SK-N-SH treated with all-trans-retinoic acid at 6 μM for 48 hours (cell line): ENCODE measurements around the gene CHFR.
"Not testable (repeated sequence)": the region's sequence is repeated elsewhere in the genome, so short reads cannot be mapped to it uniquely, and the experiment has no call there.

Source experiments
- ATAC-seq: fragments of 200-7000 bp; cut with Tn5 transposase; 3 replicates; pipeline ENCODE4 v1.9.1; 2020; ENCODE audit warnings: mild to moderate bottlenecking, moderate library complexity
- ARNTL ChIP-seq: fragments of 450-650 bp; formaldehyde crosslinking; IDR thresholded peaks from 2 replicates; pipeline ENCODE4 v1.5.0; 2020; ENCODE audit warnings: low read depth, mild to moderate bottlenecking, moderate library complexity, borderline replicate concordance
- BACH2 ChIP-seq: fragments of 250-450 bp; sonication (Bioruptor Pico); IDR thresholded peaks from 2 replicates; pipeline ENCODE4 v1.9.0; 2021; ENCODE audit warnings: mild to moderate bottlenecking, borderline replicate concordance
- CSDC2 ChIP-seq: fragments of 250-450 bp; sonication (Bioruptor Pico); IDR thresholded peaks from 2 replicates; pipeline ENCODE4 v1.5.0; 2020; ENCODE audit warnings: mild to moderate bottlenecking, moderate library complexity
- ESRRG ChIP-seq: fragments of 250-450 bp; sonication (Bioruptor Pico); IDR thresholded peaks from 2 replicates; pipeline ENCODE4 v1.6.1; 2021; ENCODE audit warnings: mild to moderate bottlenecking
- GLIS3 ChIP-seq: fragments of 250-450 bp; sonication (Bioruptor Pico); IDR thresholded peaks from 2 replicates; pipeline ENCODE4 v1.5.0; 2020; ENCODE audit warnings: mild to moderate bottlenecking, moderate library complexity
- OSR1 ChIP-seq: fragments of 250-450 bp; sonication (Bioruptor Pico); IDR thresholded peaks from 2 replicates; pipeline ENCODE4 v1.8.0; 2022; ENCODE audit warnings: moderate library complexity, mild to moderate bottlenecking, inconsistent platforms
- PPARA ChIP-seq: fragments of 250-450 bp; sonication (Bioruptor Pico); IDR thresholded peaks from 2 replicates; pipeline ENCODE4 v1.5.0; 2020; ENCODE audit warnings: mild to moderate bottlenecking, borderline replicate concordance
- RARB ChIP-seq: fragments of 250-450 bp; sonication (Bioruptor Pico); IDR thresholded peaks from 2 replicates; pipeline ENCODE4 v1.8.0; 2021; ENCODE audit warnings: mild to moderate bottlenecking, moderate library complexity
- SNAI2 ChIP-seq: fragments of 250-450 bp; sonication (Bioruptor Pico); IDR thresholded peaks from 2 replicates; pipeline ENCODE4 v1.5.0; 2020; ENCODE audit warnings: mild to moderate bottlenecking, moderate library complexity
- TCF4 ChIP-seq: fragments of 250-450 bp; sonication (Bioruptor Pico); IDR thresholded peaks from 2 replicates; pipeline ENCODE4 v1.8.0; 2021; ENCODE audit warnings: mild to moderate bottlenecking, moderate library complexity, borderline replicate concordance
- TOX ChIP-seq: fragments of 250-450 bp; sonication (Bioruptor Pico); IDR thresholded peaks from 2 replicates; pipeline ENCODE4 v1.8.0; 2021; ENCODE audit warnings: mild to moderate bottlenecking, moderate library complexity, borderline replicate concordance
- ZC3H10 ChIP-seq: fragments of 250-450 bp; sonication (Bioruptor Pico); IDR thresholded peaks from 2 replicates; pipeline ENCODE4 v1.5.1; 2021; ENCODE audit warnings: mild to moderate bottlenecking, moderate library complexity
- ZFP3 ChIP-seq: fragments of 250-450 bp; sonication (Bioruptor Pico); IDR thresholded peaks from 2 replicates; pipeline ENCODE4 v1.5.0; 2020; ENCODE audit warnings: mild to moderate bottlenecking, moderate library complexity
- ZFP30 ChIP-seq: fragments of 450-650 bp; formaldehyde crosslinking; IDR thresholded peaks from 2 replicates; pipeline ENCODE4 v1.5.0; 2022; ENCODE audit warnings: mild to moderate bottlenecking, moderate library complexity
- ZNF565 ChIP-seq: fragments of 450-650 bp; formaldehyde crosslinking; conservative IDR thresholded peaks from 2 replicates; pipeline ENCODE4 v1.5.0; 2020; ENCODE audit warnings: low read depth, mild to moderate bottlenecking, moderate library complexity
- ZNF70 ChIP-seq: fragments of 450-650 bp; formaldehyde crosslinking; IDR thresholded peaks from 2 replicates; pipeline ENCODE4 v1.5.0; 2020; ENCODE audit warnings: mild to moderate bottlenecking, moderate library complexity
- ZNF8 ChIP-seq: fragments of 450-650 bp; formaldehyde crosslinking; IDR thresholded peaks from 2 replicates; pipeline ENCODE4 v1.5.0; 2020; ENCODE audit warnings: mild to moderate bottlenecking, moderate library complexity
- TF ChIP-seq, protein P1 (sequence below): fragments of 250-450 bp; sonication (Bioruptor Pico); IDR thresholded peaks from 2 replicates; pipeline ENCODE4 v1.5.0; 2020; ENCODE audit warnings: mild to moderate bottlenecking, moderate library complexity
- TF ChIP-seq, protein P2 (sequence below): fragments of 250-450 bp; sonication (Bioruptor Pico); IDR thresholded peaks from 2 replicates; pipeline ENCODE4 v1.5.1; 2020; ENCODE audit warnings: low read depth, mild to moderate bottlenecking, moderate library complexity
- TF ChIP-seq, protein P3 (sequence below): fragments of 250-450 bp; sonication (Bioruptor Pico); IDR thresholded peaks from 2 replicates; pipeline ENCODE4 v1.5.1; 2021; ENCODE audit warnings: mild to moderate bottlenecking, moderate library complexity
- TF ChIP-seq, protein P4 (sequence below): fragments of 250-450 bp; sonication (Bioruptor Pico); IDR thresholded peaks from 2 replicates; pipeline ENCODE4 v1.8.0; 2020; ENCODE audit warnings: mild to moderate bottlenecking, moderate library complexity, borderline replicate concordance

CHFR gene, protein sequence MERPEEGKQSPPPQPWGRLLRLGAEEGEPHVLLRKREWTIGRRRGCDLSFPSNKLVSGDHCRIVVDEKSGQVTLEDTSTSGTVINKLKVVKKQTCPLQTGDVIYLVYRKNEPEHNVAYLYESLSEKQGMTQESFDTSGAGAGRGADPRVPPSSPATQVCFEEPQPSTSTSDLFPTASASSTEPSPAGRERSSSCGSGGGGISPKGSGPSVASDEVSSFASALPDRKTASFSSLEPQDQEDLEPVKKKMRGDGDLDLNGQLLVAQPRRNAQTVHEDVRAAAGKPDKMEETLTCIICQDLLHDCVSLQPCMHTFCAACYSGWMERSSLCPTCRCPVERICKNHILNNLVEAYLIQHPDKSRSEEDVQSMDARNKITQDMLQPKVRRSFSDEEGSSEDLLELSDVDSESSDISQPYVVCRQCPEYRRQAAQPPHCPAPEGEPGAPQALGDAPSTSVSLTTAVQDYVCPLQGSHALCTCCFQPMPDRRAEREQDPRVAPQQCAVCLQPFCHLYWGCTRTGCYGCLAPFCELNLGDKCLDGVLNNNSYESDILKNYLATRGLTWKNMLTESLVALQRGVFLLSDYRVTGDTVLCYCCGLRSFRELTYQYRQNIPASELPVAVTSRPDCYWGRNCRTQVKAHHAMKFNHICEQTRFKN

DNA sequence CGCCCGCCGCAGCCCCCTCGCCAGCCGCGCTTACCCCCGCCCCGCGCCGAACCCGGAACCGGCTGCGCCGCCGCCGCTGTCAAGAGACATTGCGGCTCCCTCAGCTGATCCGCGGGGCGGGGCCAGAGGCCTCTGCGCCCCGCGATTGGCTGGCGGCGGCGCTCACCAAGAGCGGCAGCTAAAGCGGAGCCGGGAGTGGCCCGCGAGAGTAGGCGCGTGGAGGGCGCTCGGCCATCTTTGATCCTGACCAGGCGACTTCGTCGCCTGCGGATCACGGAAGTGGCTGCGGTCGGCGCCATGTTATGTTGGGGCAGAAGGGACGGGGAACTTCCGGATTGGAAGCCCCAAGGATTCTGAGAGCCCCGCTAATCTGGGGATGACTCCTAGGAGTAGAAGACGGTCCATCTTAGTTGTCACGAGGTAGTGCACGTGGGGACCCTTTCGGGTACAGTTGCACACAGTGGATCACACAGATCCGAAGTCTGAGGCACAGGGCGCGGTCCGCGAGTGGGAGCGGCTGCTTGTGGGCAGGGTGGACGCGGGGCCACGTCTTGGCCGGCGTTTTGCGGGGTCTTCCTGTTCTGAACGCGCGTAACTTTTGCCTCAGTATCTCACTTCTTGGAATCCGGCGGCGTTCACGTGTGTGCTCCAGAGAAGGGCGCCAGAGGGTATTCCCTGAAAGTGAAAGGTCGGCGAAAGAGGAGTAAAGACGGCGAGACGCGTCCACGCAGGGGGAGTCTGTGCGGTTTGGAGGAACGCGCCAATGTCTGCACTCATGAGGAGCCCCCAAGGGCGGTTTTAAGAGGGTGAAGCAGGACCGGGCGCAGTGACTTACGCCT lies at the start of gene CHFR:
CHFR (minus strand) TSS at position 93 of the 839 bp plus-strand sequence. CDS start 277 bp downstream, outside the sequence.
- peak; percentile 100 for ATAC-seq
- TF ChIP-seq, protein P1, sequence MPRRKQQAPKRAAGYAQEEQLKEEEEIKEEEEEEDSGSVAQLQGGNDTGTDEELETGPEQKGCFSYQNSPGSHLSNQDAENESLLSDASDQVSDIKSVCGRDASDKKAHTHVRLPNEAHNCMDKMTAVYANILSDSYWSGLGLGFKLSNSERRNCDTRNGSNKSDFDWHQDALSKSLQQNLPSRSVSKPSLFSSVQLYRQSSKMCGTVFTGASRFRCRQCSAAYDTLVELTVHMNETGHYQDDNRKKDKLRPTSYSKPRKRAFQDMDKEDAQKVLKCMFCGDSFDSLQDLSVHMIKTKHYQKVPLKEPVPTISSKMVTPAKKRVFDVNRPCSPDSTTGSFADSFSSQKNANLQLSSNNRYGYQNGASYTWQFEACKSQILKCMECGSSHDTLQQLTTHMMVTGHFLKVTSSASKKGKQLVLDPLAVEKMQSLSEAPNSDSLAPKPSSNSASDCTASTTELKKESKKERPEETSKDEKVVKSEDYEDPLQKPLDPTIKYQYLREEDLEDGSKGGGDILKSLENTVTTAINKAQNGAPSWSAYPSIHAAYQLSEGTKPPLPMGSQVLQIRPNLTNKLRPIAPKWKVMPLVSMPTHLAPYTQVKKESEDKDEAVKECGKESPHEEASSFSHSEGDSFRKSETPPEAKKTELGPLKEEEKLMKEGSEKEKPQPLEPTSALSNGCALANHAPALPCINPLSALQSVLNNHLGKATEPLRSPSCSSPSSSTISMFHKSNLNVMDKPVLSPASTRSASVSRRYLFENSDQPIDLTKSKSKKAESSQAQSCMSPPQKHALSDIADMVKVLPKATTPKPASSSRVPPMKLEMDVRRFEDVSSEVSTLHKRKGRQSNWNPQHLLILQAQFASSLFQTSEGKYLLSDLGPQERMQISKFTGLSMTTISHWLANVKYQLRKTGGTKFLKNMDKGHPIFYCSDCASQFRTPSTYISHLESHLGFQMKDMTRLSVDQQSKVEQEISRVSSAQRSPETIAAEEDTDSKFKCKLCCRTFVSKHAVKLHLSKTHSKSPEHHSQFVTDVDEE (CRISPR knock-in tag): 0 out of 2 replicates have a peak, but pooled peaks have one; percentile 50
- 0 out of 2 replicates have a peak, but pooled peaks have one; percentile 33 for TF ChIP-seq ZFP3 (CRISPR knock-in tag)
- TF ChIP-seq SNAI2: no peak

DNA sequence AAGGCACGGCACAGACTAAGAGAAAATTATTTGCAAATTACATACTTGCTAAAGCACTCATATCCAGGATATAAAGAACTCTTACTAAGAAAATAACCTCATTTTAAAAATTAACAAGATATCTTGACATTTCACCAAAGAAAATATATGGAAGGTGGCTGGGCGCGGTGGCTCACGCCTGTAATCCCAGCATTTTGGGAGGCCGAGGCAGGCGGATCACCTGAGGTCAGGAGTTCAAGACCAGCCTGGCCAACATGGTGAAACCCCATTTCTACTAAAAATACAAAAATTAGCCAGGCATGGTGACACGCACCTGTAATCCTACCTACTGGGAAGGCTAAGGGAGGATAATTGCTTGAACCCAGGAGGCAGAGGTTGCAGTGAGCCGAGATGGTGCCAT lies 49.5 kb upstream of the CHFR start:
- ATAC-seq: not testable (repeated sequence)

DNA sequence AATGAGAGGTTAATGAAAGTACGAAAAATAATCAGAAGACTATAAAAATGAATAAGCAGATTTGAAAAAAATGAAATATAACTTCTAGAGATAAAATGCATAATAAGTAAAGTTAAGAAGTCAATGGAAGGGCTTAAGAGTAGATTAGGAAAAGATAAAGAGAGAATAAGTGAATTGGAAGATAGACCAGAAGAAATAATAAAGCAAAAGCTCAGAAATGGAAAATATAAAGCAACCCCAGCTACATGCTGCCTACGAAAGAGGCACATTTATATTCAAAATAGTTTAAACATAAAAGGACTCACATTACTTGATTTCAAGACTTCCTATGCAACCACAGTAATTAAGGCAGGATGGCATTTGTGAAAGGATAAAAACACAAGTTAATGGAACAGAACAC lies 48.8 kb upstream of the CHFR start:
- ATAC-seq: no peak
- TF ChIP-seq ESRRG (no peak), ZFP30 (CRISPR knock-in tag) (peak; percentile 94)

DNA sequence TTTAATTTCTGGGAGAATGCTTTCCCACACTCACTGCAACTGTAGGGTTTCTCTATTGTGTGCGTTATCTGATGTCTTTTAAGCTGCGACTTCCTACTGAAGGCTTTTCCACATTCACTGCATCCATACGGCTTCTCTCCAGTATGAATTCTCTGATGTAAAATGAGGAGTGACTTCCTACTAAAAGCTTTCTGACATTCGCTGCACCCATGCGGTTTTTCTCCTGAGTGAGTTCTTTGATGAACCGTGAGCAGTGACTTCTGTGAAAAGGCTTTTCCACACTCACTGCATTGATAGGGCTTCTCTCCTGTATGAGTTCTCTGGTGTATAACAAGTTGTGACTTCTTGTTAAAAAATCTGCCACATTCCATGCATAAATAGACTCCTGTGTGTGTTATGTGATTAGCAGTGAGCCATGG lies 39.0 kb upstream of the CHFR start:
- no peak for TF ChIP-seq ZNF565
- ATAC-seq: no peak

DNA sequence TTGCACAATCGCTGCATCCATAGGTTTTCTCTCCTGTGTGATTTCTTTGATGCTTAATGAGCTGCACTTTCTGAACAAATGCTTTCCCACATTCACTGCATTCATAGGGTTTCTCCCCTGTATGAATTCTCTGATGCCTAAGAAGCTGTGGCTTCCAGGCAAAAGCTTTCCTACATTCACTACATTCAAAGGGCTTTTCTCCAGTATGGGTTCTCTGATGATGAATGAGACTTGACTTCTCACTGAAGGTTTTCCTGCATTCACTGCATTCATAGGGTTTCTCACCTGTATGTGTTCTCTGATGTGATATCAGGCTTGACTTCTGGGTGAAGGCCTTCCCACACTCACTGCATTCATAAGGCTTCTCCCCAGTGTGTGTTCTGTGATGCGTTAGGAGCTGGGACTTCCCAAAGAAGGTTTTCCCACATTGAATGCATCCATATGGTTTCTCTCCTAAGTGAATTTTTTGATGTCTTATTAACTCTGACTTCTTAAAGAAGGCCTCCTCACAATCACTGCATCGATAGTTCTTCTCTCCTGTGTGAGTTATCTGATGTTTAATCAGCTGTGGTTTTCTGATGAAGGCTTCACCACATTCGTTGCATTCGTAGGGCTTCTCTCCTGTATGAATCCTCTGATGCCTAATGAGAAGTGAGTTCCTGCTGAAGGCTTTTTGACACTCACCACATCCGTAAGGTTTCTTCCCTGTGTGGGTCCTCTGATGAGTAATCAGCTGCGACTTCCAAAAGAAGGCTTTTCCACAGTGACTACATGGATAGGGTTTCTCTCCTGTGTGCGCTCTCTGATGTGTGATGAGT lies 38.4 kb upstream of the CHFR start:
- TF ChIP-seq TCF4 (CRISPR knock-in tag) (no peak), ZNF8 (no peak), ZNF70 (CRISPR knock-in tag) (no peak), BACH2 (no peak), PPARA (no peak), CSDC2 (CRISPR knock-in tag) (no peak), RARB (no peak), ZNF565 (no peak), OSR1 (CRISPR knock-in tag) (no peak), ZC3H10 (CRISPR knock-in tag) (no peak), ZFP30 (CRISPR knock-in tag) (no peak), TOX (CRISPR knock-in tag) (no peak), SNAI2 (no peak), ARNTL (CRISPR knock-in tag) (no peak), GLIS3 (CRISPR knock-in tag) (no peak), ESRRG (no peak)
- TF ChIP-seq, protein P2, sequence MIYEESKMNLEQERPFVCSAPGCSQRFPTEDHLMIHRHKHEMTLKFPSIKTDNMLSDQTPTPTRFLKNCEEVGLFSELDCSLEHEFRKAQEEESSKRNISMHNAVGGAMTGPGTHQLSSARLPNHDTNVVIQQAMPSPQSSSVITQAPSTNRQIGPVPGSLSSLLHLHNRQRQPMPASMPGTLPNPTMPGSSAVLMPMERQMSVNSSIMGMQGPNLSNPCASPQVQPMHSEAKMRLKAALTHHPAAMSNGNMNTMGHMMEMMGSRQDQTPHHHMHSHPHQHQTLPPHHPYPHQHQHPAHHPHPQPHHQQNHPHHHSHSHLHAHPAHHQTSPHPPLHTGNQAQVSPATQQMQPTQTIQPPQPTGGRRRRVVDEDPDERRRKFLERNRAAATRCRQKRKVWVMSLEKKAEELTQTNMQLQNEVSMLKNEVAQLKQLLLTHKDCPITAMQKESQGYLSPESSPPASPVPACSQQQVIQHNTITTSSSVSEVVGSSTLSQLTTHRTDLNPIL (CRISPR knock-in tag): no peak
- TF ChIP-seq, protein P3, sequence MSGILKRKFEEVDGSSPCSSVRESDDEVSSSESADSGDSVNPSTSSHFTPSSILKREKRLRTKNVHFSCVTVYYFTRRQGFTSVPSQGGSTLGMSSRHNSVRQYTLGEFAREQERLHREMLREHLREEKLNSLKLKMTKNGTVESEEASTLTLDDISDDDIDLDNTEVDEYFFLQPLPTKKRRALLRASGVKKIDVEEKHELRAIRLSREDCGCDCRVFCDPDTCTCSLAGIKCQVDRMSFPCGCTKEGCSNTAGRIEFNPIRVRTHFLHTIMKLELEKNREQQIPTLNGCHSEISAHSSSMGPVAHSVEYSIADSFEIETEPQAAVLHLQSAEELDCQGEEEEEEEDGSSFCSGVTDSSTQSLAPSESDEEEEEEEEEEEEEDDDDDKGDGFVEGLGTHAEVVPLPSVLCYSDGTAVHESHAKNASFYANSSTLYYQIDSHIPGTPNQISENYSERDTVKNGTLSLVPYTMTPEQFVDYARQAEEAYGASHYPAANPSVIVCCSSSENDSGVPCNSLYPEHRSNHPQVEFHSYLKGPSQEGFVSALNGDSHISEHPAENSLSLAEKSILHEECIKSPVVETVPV (CRISPR knock-in tag): no peak
- TF ChIP-seq, protein P1 (CRISPR knock-in tag): no peak
- TF ChIP-seq, protein P4, sequence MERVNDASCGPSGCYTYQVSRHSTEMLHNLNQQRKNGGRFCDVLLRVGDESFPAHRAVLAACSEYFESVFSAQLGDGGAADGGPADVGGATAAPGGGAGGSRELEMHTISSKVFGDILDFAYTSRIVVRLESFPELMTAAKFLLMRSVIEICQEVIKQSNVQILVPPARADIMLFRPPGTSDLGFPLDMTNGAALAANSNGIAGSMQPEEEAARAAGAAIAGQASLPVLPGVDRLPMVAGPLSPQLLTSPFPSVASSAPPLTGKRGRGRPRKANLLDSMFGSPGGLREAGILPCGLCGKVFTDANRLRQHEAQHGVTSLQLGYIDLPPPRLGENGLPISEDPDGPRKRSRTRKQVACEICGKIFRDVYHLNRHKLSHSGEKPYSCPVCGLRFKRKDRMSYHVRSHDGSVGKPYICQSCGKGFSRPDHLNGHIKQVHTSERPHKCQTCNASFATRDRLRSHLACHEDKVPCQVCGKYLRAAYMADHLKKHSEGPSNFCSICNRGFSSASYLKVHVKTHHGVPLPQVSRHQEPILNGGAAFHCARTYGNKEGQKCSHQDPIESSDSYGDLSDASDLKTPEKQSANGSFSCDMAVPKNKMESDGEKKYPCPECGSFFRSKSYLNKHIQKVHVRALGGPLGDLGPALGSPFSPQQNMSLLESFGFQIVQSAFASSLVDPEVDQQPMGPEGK (CRISPR knock-in tag): no peak
- ATAC-seq: no peak
